Mesendoderm (in vitro differentiated cells): ENCODE data around the gene SLC22A16.

Experiments used
- DNase-seq: peaks from one replicate; pipeline ENCODE4 v3.0.0; 2013
- H2AK5ac ChIP-seq: 2 replicates; pipeline ENCODE4 v1.6.1; 2013; ENCODE audit warnings: low read length, inconsistent platforms
- H2BK120ac ChIP-seq: 2 replicates; pipeline ENCODE4 v1.6.1; 2013; ENCODE audit warnings: low read depth, mild to moderate bottlenecking, low read length, moderate library complexity, mixed read lengths
- H2BK15ac ChIP-seq: replicated peaks from 2 replicates; pipeline ENCODE4 v1.6.1; 2013; ENCODE audit warnings: low read depth, mild to moderate bottlenecking, moderate library complexity
- H2BK5ac ChIP-seq: 2 replicates; pipeline ENCODE4 v1.6.1; 2013; ENCODE audit warnings: low read length, inconsistent platforms
- H3K18ac ChIP-seq: 2 replicates; pipeline ENCODE4 v1.6.1; 2013; ENCODE audit warnings: mild to moderate bottlenecking, low read length, mixed read lengths
- H3K23ac ChIP-seq: one replicate; pipeline ENCODE4 v1.6.1; 2013; ENCODE audit warnings: low read length
- H3K27ac ChIP-seq: 2 replicates; pipeline ENCODE4 v1.5.1; 2013; ENCODE audit warnings: low read depth, mild to moderate bottlenecking, inconsistent platforms, low read length, moderate library complexity
- H3K27me3 ChIP-seq: 2 replicates; pipeline ENCODE4 v1.6.1; 2013; ENCODE audit warnings: low read length, control low read depth, mild to moderate bottlenecking, inconsistent platforms; ENCODE audit not compliant: insufficient read depth, poor library complexity
- H3K36me3 ChIP-seq: 2 replicates; pipeline ENCODE4 v1.6.1; 2013; ENCODE audit warnings: low read length, inconsistent platforms; ENCODE audit not compliant: control insufficient read depth, insufficient read depth
- H3K4ac ChIP-seq: one replicate; pipeline ENCODE4 v1.6.1; 2013; ENCODE audit warnings: low read depth, mild to moderate bottlenecking, low read length, moderate library complexity
- H3K4me1 ChIP-seq: 2 replicates; pipeline ENCODE4 v1.6.1; 2013; ENCODE audit warnings: low read depth, low read length, inconsistent platforms; ENCODE audit not compliant: control insufficient read depth
- H3K4me2 ChIP-seq: 2 replicates; pipeline ENCODE4 v1.6.1; 2013; ENCODE audit warnings: low read length
- H3K4me3 ChIP-seq: 2 replicates; pipeline ENCODE4 v1.5.1; 2013; ENCODE audit warnings: mild to moderate bottlenecking, low read length
- H3K56ac ChIP-seq: one replicate; pipeline ENCODE4 v1.6.1; 2013; ENCODE audit warnings: low read length
- H3K79me1 ChIP-seq: 2 replicates; pipeline ENCODE4 v1.6.1; 2013; ENCODE audit warnings: low read length, inconsistent platforms
- H3K79me2 ChIP-seq: 2 replicates; pipeline ENCODE4 v1.6.1; 2013; ENCODE audit warnings: mild to moderate bottlenecking, low read length; ENCODE audit not compliant: control insufficient read depth, insufficient read depth
- H3K9ac ChIP-seq: 2 replicates; pipeline ENCODE4 v1.6.1; 2013; ENCODE audit warnings: low read length, inconsistent platforms
- H4K5ac ChIP-seq: one replicate; pipeline ENCODE4 v1.6.1; 2013; ENCODE audit warnings: low read length
- H4K8ac ChIP-seq: one replicate; pipeline ENCODE4 v1.6.1; 2013; ENCODE audit warnings: low read depth, mild to moderate bottlenecking, control low read depth, low read length, moderate library complexity
- WGBS: extraction: QIAGEN DNeasy Blood & Tissue Kit; methylation state at CpG from one replicate; pipeline ENCODE4 v1.1.7; 2013; ENCODE audit warnings: low lambda C conversion rate, missing lambda C conversion rate; ENCODE audit not compliant: insufficient coverage; ENCODE audit errors: extremely low coverage; 5-methylcytosine and 5-hydroxymethylcytosine counted together

SLC22A16 gene

DNA sequence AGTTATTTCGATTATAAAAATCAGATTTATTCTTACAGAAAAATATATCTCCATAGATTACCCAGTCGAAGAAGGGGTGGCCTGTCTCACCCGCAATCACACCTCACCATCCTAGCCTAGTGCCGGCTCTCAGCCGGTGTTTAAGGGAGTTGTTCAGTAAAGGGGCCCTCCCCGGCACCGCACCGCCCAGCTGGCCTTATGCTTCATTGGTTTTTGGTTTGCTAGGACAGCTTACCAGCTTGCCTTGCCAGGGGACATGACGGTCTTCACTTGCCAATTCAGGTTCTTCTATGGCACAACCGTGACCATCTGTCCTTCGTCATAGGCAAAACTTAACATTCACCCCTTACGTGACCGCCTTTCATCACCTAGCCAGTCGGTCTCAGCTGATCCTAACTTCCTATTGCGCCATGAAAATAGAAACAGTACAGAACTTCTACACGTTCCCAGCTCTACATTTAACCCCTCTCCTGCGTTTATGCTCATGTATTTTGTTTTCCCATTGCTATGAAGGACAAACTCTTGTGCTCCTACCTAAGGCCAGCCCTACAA is 44.7 kb upstream of the SLC22A16 start:
- no peak overlapping the region for H3K23ac ChIP-seq
- H2BK120ac ChIP-seq = no peak overlapping the region
- H3K27me3 ChIP-seq = no peaks in the 10 kb centered on the region
- no peak overlapping the region for H3K9ac ChIP-seq
- H3K18ac ChIP-seq = no peak overlapping the region
- H3K4ac ChIP-seq = no peak overlapping the region
- no peak overlapping the region for H3K4me2 ChIP-seq
- H4K5ac ChIP-seq = no peak overlapping the region
- H3K27ac ChIP-seq = no peak overlapping the region
- DNase-seq = no peak
- H3K79me1 ChIP-seq = no peaks in the 10 kb centered on the region
- H2BK5ac ChIP-seq = no peak overlapping the region
- no peak overlapping the region for H2AK5ac ChIP-seq
- no peak overlapping the region for H4K8ac ChIP-seq
- no CpG with 5 or more reads among the region's 17 CpGs for WGBS
- H2BK15ac ChIP-seq = no peak overlapping the region
- no peak overlapping the region for H3K56ac ChIP-seq
- H3K36me3 ChIP-seq = no peaks in the 10 kb centered on the region
- no peaks in the 10 kb centered on the region for H3K79me2 ChIP-seq
- H3K4me1 ChIP-seq = no peaks in the 10 kb centered on the region
- H3K4me3 ChIP-seq = no peak overlapping the region

- Histone ChIP-seq H2AK5ac (no peak overlapping the region), H3K27me3 (no peaks in the 10 kb centered on the region), H3K23ac (no peak overlapping the region), H3K36me3 (no peaks in the 10 kb centered on the region), H4K8ac (no peak overlapping the region), H3K27ac (no peak overlapping the region), H3K4me3 (no peak overlapping the region), H3K9ac (no peak overlapping the region), H3K79me1 (no peaks in the 10 kb centered on the region), H3K4me2 (no peak overlapping the region), H3K18ac (no peak overlapping the region), H2BK5ac (no peak overlapping the region), H3K4me1 (no peaks in the 10 kb centered on the region), H3K56ac (no peak overlapping the region), H3K79me2 (no peaks in the 10 kb centered on the region), H2BK120ac (no peak overlapping the region), H2BK15ac (no peak overlapping the region), H4K5ac (no peak overlapping the region), H3K4ac (no peak overlapping the region)
- WGBS = no CpG with 5 or more reads among the region's 12 CpGs
- no peak for DNase-seq
These were observed 44.0 kb upstream of the SLC22A16 start for GRCh38 chr6:110520209-110520965.

DNA sequence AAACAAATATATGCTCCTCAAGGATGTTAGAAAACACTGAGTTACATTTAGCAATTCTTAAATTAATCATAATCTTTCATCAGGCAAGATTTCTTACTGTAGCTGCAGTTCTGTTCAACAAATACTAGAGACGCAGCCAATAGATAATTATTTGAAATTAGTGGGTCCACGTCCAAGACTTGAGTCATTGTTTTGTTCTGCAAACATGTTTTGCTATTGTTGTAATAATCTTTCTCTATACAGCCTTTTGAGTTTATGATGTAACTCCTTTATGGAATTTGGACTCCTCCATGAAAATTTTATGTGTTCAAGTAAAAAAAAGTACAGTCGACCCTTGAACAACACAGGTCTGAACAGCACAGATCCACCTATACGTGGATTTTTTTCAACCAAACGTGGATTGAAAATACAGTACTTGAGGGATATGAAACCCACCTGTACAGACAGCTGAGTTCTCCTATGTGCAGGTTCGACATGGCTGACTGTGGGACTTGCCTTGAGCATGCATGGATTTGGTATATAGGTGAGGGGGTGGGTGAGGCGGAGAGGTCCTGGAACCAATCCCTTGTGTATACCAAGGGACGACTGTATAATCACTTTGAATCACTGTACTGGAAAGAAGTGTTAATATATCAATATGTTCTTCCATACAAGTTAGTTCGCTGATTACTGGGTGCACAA is 41.3 kb upstream of the SLC22A16 start:
- no peak for DNase-seq
- H3K56ac ChIP-seq = no peak overlapping the region
- no CpG with 5 or more reads among the region's 9 CpGs for WGBS

GRCh38 chr6:110517034-110517433 is 40.6 kb upstream of the SLC22A16 start:
- Histone ChIP-seq H4K8ac (no peak overlapping the region), H3K18ac (no peak overlapping the region), H2BK5ac (no peak overlapping the region), H3K23ac (no peak overlapping the region), H3K9ac (no peak overlapping the region), H2AK5ac (no peak overlapping the region), H4K5ac (no peak overlapping the region), H3K4ac (no peak overlapping the region), H3K36me3 (no peaks in the 10 kb centered on the region), H2BK120ac (no peak overlapping the region), H3K27me3 (no peaks in the 10 kb centered on the region), H3K79me2 (no peaks in the 10 kb centered on the region), H3K4me3 (no peak overlapping the region), H3K56ac (no peak overlapping the region), H3K79me1 (no peaks in the 10 kb centered on the region), H3K4me1 (no peaks in the 10 kb centered on the region), H3K4me2 (no peak overlapping the region), H3K27ac (no peak overlapping the region), H2BK15ac (no peak overlapping the region)
- WGBS = no CpG with 5 or more reads among the region's 2 CpGs
- DNase-seq = no peak

More for the DNA sequence above, 41.3 kb upstream of the SLC22A16 start:
- Histone ChIP-seq H2BK120ac (no peak overlapping the region), H3K27ac (no peak overlapping the region), H3K4me2 (no peak overlapping the region), H3K27me3 (no peaks in the 10 kb centered on the region), H2BK15ac (no peak overlapping the region), H3K79me1 (no peaks in the 10 kb centered on the region), H3K18ac (no peak overlapping the region), H3K23ac (no peak overlapping the region), H3K4ac (no peak overlapping the region), H3K36me3 (no peaks in the 10 kb centered on the region), H4K8ac (no peak overlapping the region), H2AK5ac (no peak overlapping the region), H2BK5ac (no peak overlapping the region), H3K4me3 (no peak overlapping the region), H4K5ac (no peak overlapping the region), H3K4me1 (no peaks in the 10 kb centered on the region), H3K79me2 (no peaks in the 10 kb centered on the region), H3K9ac (no peak overlapping the region)

GRCh38 chr6:110514818-110515217 is 38.4 kb upstream of the SLC22A16 start:
- Histone ChIP-seq H3K79me2 (no peaks in the 10 kb centered on the region), H2BK5ac (no peak overlapping the region), H3K18ac (no peak overlapping the region), H3K79me1 (no peaks in the 10 kb centered on the region), H3K4me1 (no peaks in the 10 kb centered on the region), H4K8ac (no peak overlapping the region), H3K36me3 (no peaks in the 10 kb centered on the region), H4K5ac (no peak overlapping the region), H3K56ac (no peak overlapping the region), H2BK120ac (no peak overlapping the region), H3K23ac (no peak overlapping the region), H3K4ac (no peak overlapping the region), H2AK5ac (no peak overlapping the region), H3K27me3 (no peaks in the 10 kb centered on the region), H3K4me2 (no peak overlapping the region), H3K27ac (no peak overlapping the region), H3K4me3 (no peak overlapping the region), H3K9ac (no peak overlapping the region), H2BK15ac (no peak overlapping the region)
- no peak for DNase-seq
- WGBS = no CpG with 5 or more reads among the region's 4 CpGs
